Tibial artery (tissue), 4 donors: ENCODE measurements around the gene ICAM5.
A peak's percentile ranks its signal among the peaks of the same experiment; 100 is the strongest.

ENCODE experiments used
- DNase-seq, 2 donors: peaks; one replicate each; pipeline ENCODE4 v3.0.0-alpha.2; 2019
- H3K27ac ChIP-seq, 2 donors: fragments of 200-600 bp; sonication (generic) in 1 of 2; 1 replicate in 1 of 2; 2 replicates in 1 of 2; pipeline ENCODE4 v1.5.1; 2018 to 2019; ENCODE audit warnings: mild to moderate bottlenecking in 1 of 2
- H3K27me3 ChIP-seq, 2 donors: fragments of 200-600 bp; sonication (generic) in 1 of 2; one replicate each; pipeline versions ENCODE4 v1.5.1 to v1.6.0; 2016 to 2019
- H3K36me3 ChIP-seq, 3 donors: fragments of 200-600 bp; sonication (generic) in 2 of 3; one replicate each; pipeline ENCODE4 v1.5.1; 2016 to 2019; ENCODE audit warnings: mild to moderate bottlenecking in 2 of 3
- H3K4me1 ChIP-seq, 4 donors: fragments of 200-600 bp; sonication (generic) in 2 of 4; 1 replicate in 3 of 4; 2 replicates in 1 of 4; pipeline ENCODE4 v1.5.1; 2016 to 2019
- H3K4me3 ChIP-seq, 2 donors: fragments of 200-600 bp; sonication (generic) in 1 of 2; 1 replicate in 1 of 2; 2 replicates in 1 of 2; pipeline ENCODE4 v1.5.1; 2018 to 2019; ENCODE audit warnings: mild to moderate bottlenecking in 2 of 2
- H3K9me3 ChIP-seq, 3 donors: fragments of 200-600 bp; sonication (generic) in 1 of 3; one replicate each; pipeline ENCODE4 v1.5.1; 2016 to 2019
- intact Hi-C: fragments of 100-400 bp; cut with DNase I; formaldehyde crosslinking; loops from one replicate; pipeline ENCODE4 v1.15.0; 2023; ENCODE audit warnings: low total_unique reads
- TF ChIP-seq, protein P1 (sequence below), 2 experiments: fragments of 200-600 bp in 1 of 2; fragments of 450-650 bp in 1 of 2; IDR thresholded peaks; one replicate each; pipeline ENCODE4 v1.5.1; 2017 to 2019; ENCODE audit warnings: antibody characterized with exemption in 2 of 2, mild to moderate bottlenecking in 1 of 2, moderate library complexity in 1 of 2

ICAM5 gene

DNA sequence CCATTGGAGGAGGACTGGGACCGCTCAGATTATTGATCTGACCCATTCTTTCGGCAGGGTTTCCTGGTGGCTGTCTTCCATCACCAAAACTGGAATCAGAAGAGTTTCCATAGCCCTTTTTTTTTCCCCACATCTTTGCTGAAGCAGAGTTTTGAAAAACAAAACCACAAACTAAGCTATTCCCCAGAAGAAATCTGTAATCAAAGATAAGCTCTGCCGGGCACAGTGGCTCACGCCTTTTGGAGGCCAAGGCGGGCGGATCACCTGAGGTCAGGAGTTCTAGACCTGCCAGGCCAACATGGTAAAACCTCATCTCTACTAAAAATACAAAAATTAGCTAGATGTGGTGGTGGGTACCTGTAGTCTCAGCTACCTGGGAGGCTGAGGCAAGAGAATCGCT is 23.0 kb upstream of the ICAM5 start:
- Histone ChIP-seq H3K4me3 (no peak overlapping the region), H3K27me3 (peaks cover 0 to 38% of the 10 kb centered on the region in 2 donors), H3K36me3 (no peaks in the 10 kb centered on the region), H3K4me1 (peaks cover 0 to 20% (median 18%) of the 10 kb centered on the region in 4 donors), H3K9me3 (no peaks in the 10 kb centered on the region), H3K27ac (no peak overlapping the region)
- intact Hi-C loops: no loop called here
- TF ChIP-seq, protein P1, sequence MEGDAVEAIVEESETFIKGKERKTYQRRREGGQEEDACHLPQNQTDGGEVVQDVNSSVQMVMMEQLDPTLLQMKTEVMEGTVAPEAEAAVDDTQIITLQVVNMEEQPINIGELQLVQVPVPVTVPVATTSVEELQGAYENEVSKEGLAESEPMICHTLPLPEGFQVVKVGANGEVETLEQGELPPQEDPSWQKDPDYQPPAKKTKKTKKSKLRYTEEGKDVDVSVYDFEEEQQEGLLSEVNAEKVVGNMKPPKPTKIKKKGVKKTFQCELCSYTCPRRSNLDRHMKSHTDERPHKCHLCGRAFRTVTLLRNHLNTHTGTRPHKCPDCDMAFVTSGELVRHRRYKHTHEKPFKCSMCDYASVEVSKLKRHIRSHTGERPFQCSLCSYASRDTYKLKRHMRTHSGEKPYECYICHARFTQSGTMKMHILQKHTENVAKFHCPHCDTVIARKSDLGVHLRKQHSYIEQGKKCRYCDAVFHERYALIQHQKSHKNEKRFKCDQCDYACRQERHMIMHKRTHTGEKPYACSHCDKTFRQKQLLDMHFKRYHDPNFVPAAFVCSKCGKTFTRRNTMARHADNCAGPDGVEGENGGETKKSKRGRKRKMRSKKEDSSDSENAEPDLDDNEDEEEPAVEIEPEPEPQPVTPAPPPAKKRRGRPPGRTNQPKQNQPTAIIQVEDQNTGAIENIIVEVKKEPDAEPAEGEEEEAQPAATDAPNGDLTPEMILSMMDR (IDR thresholded peaks at IDR 0.05): no peak
- no peak for DNase-seq

DNA sequence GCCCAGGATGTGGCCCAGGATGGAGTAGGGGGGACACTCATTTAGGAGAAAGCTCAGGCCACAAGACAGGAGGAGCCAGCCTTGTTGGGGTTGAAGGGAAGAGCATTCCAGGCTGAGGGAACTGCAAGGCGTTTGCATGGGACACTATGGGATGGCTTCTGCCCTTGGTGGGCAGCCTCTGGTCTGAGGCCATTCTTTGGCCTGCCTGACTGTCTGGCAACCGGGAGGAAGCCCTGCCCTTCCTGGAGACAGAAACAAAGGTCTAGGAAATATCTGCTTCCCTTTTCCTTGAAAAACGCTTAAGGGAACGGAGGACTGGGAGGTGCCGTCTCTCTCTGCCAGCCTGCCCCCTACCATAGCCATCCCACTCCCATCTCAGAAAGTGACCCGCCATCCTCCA is 21.7 kb upstream of the ICAM5 start:
- DNase-seq: peak in 1 of 2 donors; percentile 52
- Histone ChIP-seq H3K9me3 (no peaks in the 10 kb centered on the region), H3K4me1 (peaks cover 0 to 20% (median 18%) of the 10 kb centered on the region in 4 donors), H3K27ac (no peak overlapping the region), H3K27me3 (peaks cover 0 to 42% of the 10 kb centered on the region in 2 donors), H3K4me3 (no peak overlapping the region), H3K36me3 (no peaks in the 10 kb centered on the region)
- TF ChIP-seq, protein P1 (IDR thresholded peaks at IDR 0.05): no peak
- intact Hi-C loops: loop anchor here (2.0 kb wide), 1 partner anchor 121 kb away; no protein-coding TSS in a partner anchor

GRCh38 chr19:10269333-10270179 is 20.2 kb upstream of the ICAM5 start:
- TF ChIP-seq, protein P1 (IDR thresholded peaks at IDR 0.05): peak; percentile 93
- H3K27me3 ChIP-seq: peaks cover 0 to 42% of the 10 kb centered on the region in 2 donors
- H3K9me3 ChIP-seq: no peaks in the 10 kb centered on the region
- peaks cover 0 to 20% (median 18%) of the 10 kb centered on the region in 4 donors for H3K4me1 ChIP-seq
- H3K36me3 ChIP-seq: peaks cover 0 to 1% (median under 1%) of the 10 kb centered on the region in 3 donors
- intact Hi-C loops: loop anchor here (2.0 kb wide), 1 partner anchor 119 kb away; no protein-coding TSS in a partner anchor
- peak overlapping the region; percentile 53 to 61 for H3K27ac ChIP-seq
- DNase-seq: peak; percentile 84 to 89
- H3K4me3 ChIP-seq: peak overlapping the region; percentile 43 to 47

DNA sequence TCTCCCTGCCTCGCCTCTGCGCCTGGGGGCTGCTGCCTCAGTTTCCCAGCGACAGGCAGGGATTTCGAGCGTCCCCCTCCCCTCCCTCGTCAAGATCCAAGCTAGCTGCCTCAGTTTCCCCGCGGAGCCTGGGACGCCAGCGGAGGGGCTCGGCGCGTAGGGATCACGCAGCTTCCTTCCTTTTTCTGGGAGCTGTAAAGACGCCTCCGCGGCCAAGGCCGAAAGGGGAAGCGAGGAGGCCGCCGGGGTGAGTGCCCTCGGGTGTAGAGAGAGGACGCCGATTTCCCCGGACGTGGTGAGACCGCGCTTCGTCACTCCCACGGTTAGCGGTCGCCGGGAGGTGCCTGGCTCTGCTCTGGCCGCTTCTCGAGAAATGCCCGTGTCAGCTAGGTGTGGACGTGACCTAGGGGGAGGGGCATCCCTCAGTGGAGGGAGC is 19.6 kb upstream of the ICAM5 start:
- H3K9me3 ChIP-seq: no peaks in the 10 kb centered on the region
- H3K4me1 ChIP-seq: peaks cover 0 to 20% (median 18%) of the 10 kb centered on the region in 4 donors
- peak; percentile 72 to 79 for DNase-seq
- peaks cover 0 to 8% (median 6%) of the 10 kb centered on the region in 3 donors for H3K36me3 ChIP-seq
- H3K4me3 ChIP-seq: peak overlapping the region; percentile 43 to 47
- peak overlapping the region; percentile 53 to 61 for H3K27ac ChIP-seq
- TF ChIP-seq, protein P1 (IDR thresholded peaks at IDR 0.05): no peak
- H3K27me3 ChIP-seq: peaks cover 0 to 42% of the 10 kb centered on the region in 2 donors
- intact Hi-C loops: no loop called here

DNA sequence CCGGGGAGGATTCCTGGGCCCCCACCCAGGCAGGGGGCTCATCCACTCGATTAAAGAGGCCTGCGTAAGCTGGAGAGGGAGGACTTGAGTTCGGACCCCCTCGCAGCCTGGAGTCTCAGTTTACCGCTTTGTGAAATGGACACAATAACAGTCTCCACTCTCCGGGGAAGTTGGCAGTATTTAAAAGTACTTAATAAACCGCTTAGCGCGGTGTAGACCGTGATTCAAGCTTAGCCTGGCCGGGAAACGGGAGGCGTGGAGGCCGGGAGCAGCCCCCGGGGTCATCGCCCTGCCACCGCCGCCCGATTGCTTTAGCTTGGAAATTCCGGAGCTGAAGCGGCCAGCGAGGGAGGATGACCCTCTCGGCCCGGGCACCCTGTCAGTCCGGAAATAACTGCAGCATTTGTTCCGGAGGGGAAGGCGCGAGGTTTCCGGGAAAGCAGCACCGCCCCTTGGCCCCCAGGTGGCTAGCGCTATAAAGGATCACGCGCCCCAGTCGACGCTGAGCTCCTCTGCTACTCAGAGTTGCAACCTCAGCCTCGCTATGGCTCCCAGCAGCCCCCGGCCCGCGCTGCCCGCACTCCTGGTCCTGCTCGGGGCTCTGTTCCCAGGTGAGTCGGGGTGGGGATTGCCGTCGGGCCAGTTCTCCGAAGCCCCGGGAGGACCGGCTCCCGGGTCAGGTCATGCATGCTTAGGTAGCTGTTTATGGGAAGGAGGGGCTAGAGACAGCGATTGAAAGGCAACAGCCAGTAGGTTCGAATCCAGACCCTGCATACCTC is 18.9 kb upstream of the ICAM5 start, which contains the start of gene ICAM1:
Gene ICAM1, plus strand, starts transcription at position 505 of the 779 bp plus-strand sequence. Its CDS starts 40 bp downstream, at position 545.
- H3K4me1 ChIP-seq: peaks cover 0 to 20% (median 18%) of the 10 kb centered on the region in 4 donors
- TF ChIP-seq, protein P1 (IDR thresholded peaks at IDR 0.05): no peak

More for the DNA sequence above, 18.9 kb upstream of the ICAM5 start, which contains the start of gene ICAM1:
- Histone ChIP-seq H3K27me3 (peaks cover 0 to 42% of the 10 kb centered on the region in 2 donors), H3K27ac (peak within 1 kb of the TSS; percentile 53 to 61), H3K9me3 (no peaks in the 10 kb centered on the region), H3K36me3 (peaks cover 0 to 9% (median 6%) of the 10 kb centered on the region in 3 donors), H3K4me3 (peak within 1 kb of the TSS; percentile 43 to 47)
- intact Hi-C loops: no loop called here
- DNase-seq: peak; percentile 87 to 90
